ENCODE data around the gene KRT81. TPM values are rescaled to one million over a fixed set of nuclear protein-coding genes. Genes with fewer than 3 reads are reported as not detected.
"Not testable (repeated sequence)": the region's sequence is repeated elsewhere in the genome, so short reads cannot be mapped to it uniquely, and the experiment has no call there.

The KRT81 gene
- total RNA-seq, 1 experiment from 2014 or later: 0.06 TPM

- no peak for DNase-seq
- Histone ChIP-seq H3K27ac (no peak overlapping the region), H3K4me3 (no peak overlapping the region), H3K4me1 (peaks cover 61% of the 10 kb centered on the region), H3K36me3 (no peaks in the 10 kb centered on the region), H3K9me3 (replicated peaks) (no peaks in the 10 kb centered on the region), H3K27me3 (no peaks in the 10 kb centered on the region)
Measured at GRCh38 chr12:52242442-52243258, 48.7 kb downstream of the KRT81 start.

GRCh38 chr12:52241205-52241842, 50.0 kb downstream of the KRT81 start:
- no peaks in the 10 kb centered on the region for H3K27me3 ChIP-seq

GRCh38 chr12:52240247-52240646, 51.1 kb downstream of the KRT81 start:
- H3K4me1 ChIP-seq: peaks cover 42% of the 10 kb centered on the region
- DNase-seq, H3K27ac ChIP-seq: not testable (repeated sequence)

More at GRCh38 chr12:52241205-52241842, 50.0 kb downstream of the KRT81 start:
- peak; percentile 59 to 66 for DNase-seq
- Histone ChIP-seq H3K27ac (peak overlapping the region; percentile 26), H3K4me1 (peaks cover 48% of the 10 kb centered on the region), H3K4me3 (no peak overlapping the region), H3K9me3 (replicated peaks) (no peaks in the 10 kb centered on the region), H3K36me3 (no peaks in the 10 kb centered on the region)

GRCh38 chr12:52239767-52240166, 51.6 kb downstream of the KRT81 start:
- no peak overlapping the region for H3K4me3 ChIP-seq
- no peak for DNase-seq
- no peak overlapping the region for H3K27ac ChIP-seq
- H3K36me3 ChIP-seq: no peaks in the 10 kb centered on the region
- H3K4me1 ChIP-seq: peaks cover 40% of the 10 kb centered on the region
- no peaks in the 10 kb centered on the region for H3K27me3 ChIP-seq
- H3K9me3 ChIP-seq (replicated peaks): no peaks in the 10 kb centered on the region

More at GRCh38 chr12:52240247-52240646, 51.1 kb downstream of the KRT81 start:
- not testable (repeated sequence) for H3K36me3 ChIP-seq; H3K27me3 ChIP-seq; H3K4me3 ChIP-seq; H3K9me3 ChIP-seq (replicated peaks)

GRCh38 chr12:52238916-52239646, 52.3 kb downstream of the KRT81 start:
- DNase-seq: no peak
- H3K36me3 ChIP-seq: no peaks in the 10 kb centered on the region
- H3K27ac ChIP-seq: no peak overlapping the region
- H3K9me3 ChIP-seq (replicated peaks): no peaks in the 10 kb centered on the region
- no peak overlapping the region for H3K4me3 ChIP-seq
- H3K27me3 ChIP-seq: no peaks in the 10 kb centered on the region
- peaks cover 34% of the 10 kb centered on the region for H3K4me1 ChIP-seq

- Histone ChIP-seq H3K36me3 (no peaks in the 10 kb centered on the region), H3K9me3 (replicated peaks) (no peaks in the 10 kb centered on the region), H3K27me3 (no peaks in the 10 kb centered on the region), H3K4me1 (peaks cover 27% of the 10 kb centered on the region), H3K27ac (no peak overlapping the region), H3K4me3 (no peak overlapping the region)
- DNase-seq: no peak
Measured at GRCh38 chr12:52238207-52238840, 53.0 kb downstream of the KRT81 start.

GRCh38 chr12:52236386-52237050, 54.8 kb downstream of the KRT81 start:
- no peaks in the 10 kb centered on the region for H3K9me3 ChIP-seq (replicated peaks)
- H3K4me1 ChIP-seq: peaks cover 18% of the 10 kb centered on the region
- no peak overlapping the region for H3K27ac ChIP-seq
- no peak for DNase-seq
- H3K27me3 ChIP-seq: no peaks in the 10 kb centered on the region
- no peak overlapping the region for H3K4me3 ChIP-seq
- H3K36me3 ChIP-seq: no peaks in the 10 kb centered on the region

Other genes with a start within 250 kb of the KRT81 start
- gene NR4A1, start 240.1 kb downstream of the KRT81 start, total RNA-seq (2014; rRNA removed; shearing (Covaris generic)): 9.2 and 10.0 TPM in 2 replicates
- 48.6 and 52.1 TPM in 2 replicates for gene ATG101, start 221.6 kb downstream of the KRT81 start, total RNA-seq (2014; rRNA removed; shearing (Covaris generic))
- gene SMIM41, start 211.8 kb downstream of the KRT81 start, total RNA-seq (2014; rRNA removed; shearing (Covaris generic)): not detected in 2 replicates
- 45.7 and 49.0 TPM in 2 replicates for gene KRT80, start 99.5 kb downstream of the KRT81 start, total RNA-seq (2014; rRNA removed; shearing (Covaris generic))
- 1.5 and 2.8 TPM in 2 replicates for gene KRT7, start 58.3 kb downstream of the KRT81 start, total RNA-seq (2014; rRNA removed; shearing (Covaris generic))
- gene KRT86, start 16.9 kb downstream of the KRT81 start, total RNA-seq (2014; rRNA removed; shearing (Covaris generic)): 0.25 and 0.30 TPM in 2 replicates
- gene KRT83, start 29.9 kb upstream of the KRT81 start, total RNA-seq (2014; rRNA removed; shearing (Covaris generic)): not detected in 2 replicates
- not detected in 2 replicates for gene KRT85, start 75.9 kb upstream of the KRT81 start, total RNA-seq (2014; rRNA removed; shearing (Covaris generic))
- gene KRT84, start 94.1 kb upstream of the KRT81 start, total RNA-seq (2014; rRNA removed; shearing (Covaris generic)): not detected in 2 replicates
- gene KRT82, start 114.8 kb upstream of the KRT81 start, total RNA-seq (2014; rRNA removed; shearing (Covaris generic)): not detected in 2 replicates
- not detected in 2 replicates for gene KRT75, start 142.8 kb upstream of the KRT81 start, total RNA-seq (2014; rRNA removed; shearing (Covaris generic))
- gene KRT6B, start 160.6 kb upstream of the KRT81 start, total RNA-seq (2014; rRNA removed; shearing (Covaris generic)): not detected in 2 replicates
- gene KRT6C, start 182.3 kb upstream of the KRT81 start, total RNA-seq (2014; rRNA removed; shearing (Covaris generic)): not detected in 2 replicates
- not detected in 2 replicates for gene KRT6A, start 201.7 kb upstream of the KRT81 start, total RNA-seq (2014; rRNA removed; shearing (Covaris generic))
- gene KRT5, start 228.9 kb upstream of the KRT81 start, total RNA-seq (2014; rRNA removed; shearing (Covaris generic)): not detected in 2 replicates

Data from SJCRH30 (cell line).